GM20431 (cell line): ENCODE measurements around the gene STAM2.
"Not testable (repeated sequence)": the region's sequence is repeated elsewhere in the genome, so short reads cannot be mapped to it uniquely, and the experiment has no call there.

Source experiments
- in situ Hi-C: fragments of 300-500 bp; cut with MseI, MboI; formaldehyde crosslinking; loops from one replicate; pipeline ENCODE4 v1.15.0; 2020; ENCODE audit warnings: low sequenced_read_pairs; ENCODE audit not compliant: unreplicated experiment

STAM2 gene

GRCh38 chr2:152175368-152176112 lies at the start of gene STAM2:
Gene STAM2 (minus strand): TSS chr2:152175763. CDS start chr2:152175642, 121 bp downstream.
- in situ Hi-C loops: loop anchor here (10.0 kb wide), 1 partner anchor 141 kb away; no protein-coding TSS in a partner anchor

- in situ Hi-C loops: no loop called here
Measured at GRCh38 chr2:152223977-152224376, 48.4 kb upstream of the STAM2 start.

- in situ Hi-C loops: no loop called here
Measured at GRCh38 chr2:152222975-152223637, 47.5 kb upstream of the STAM2 start.

- in situ Hi-C loops: no loop called here
Measured at GRCh38 chr2:152221839-152222238, 46.3 kb upstream of the STAM2 start.

GRCh38 chr2:152219077-152219828 lies 43.7 kb upstream of the STAM2 start:
- in situ Hi-C loops: no loop called here

- in situ Hi-C loops: no loop called here
Measured at GRCh38 chr2:152201466-152201830, 25.9 kb upstream of the STAM2 start.

GRCh38 chr2:152200565-152201465 lies 25.3 kb upstream of the STAM2 start:
- in situ Hi-C loops: no loop called here

GRCh38 chr2:152200101-152200500 lies 24.5 kb upstream of the STAM2 start:
- in situ Hi-C loops: no loop called here

GRCh38 chr2:152198499-152198898 lies 22.9 kb upstream of the STAM2 start:
- in situ Hi-C loops: no loop called here

- in situ Hi-C loops: not testable (repeated sequence)
Measured at GRCh38 chr2:152197508-152198284, 22.1 kb upstream of the STAM2 start.

- in situ Hi-C loops: loop anchor here (10.0 kb wide), 1 partner anchor 445 kb away; no protein-coding TSS in a partner anchor
Measured at GRCh38 chr2:152189622-152190495, 14.3 kb upstream of the STAM2 start.

GRCh38 chr2:152186808-152187207 lies 11.2 kb upstream of the STAM2 start:
- in situ Hi-C loops: loop anchor here (10.0 kb wide), 1 partner anchor 448 kb away; no protein-coding TSS in a partner anchor

- in situ Hi-C loops: loop anchor here (10.0 kb wide), 1 partner anchor 449 kb away; no protein-coding TSS in a partner anchor
Measured at GRCh38 chr2:152186262-152186661, 10.7 kb upstream of the STAM2 start.

- in situ Hi-C loops: loop anchor here (10.0 kb wide), 1 partner anchor 451 kb away; no protein-coding TSS in a partner anchor
Measured at GRCh38 chr2:152183401-152184073, 8.0 kb upstream of the STAM2 start.

- in situ Hi-C loops: loop anchor here (10.0 kb wide), 1 partner anchor 143 kb away; no protein-coding TSS in a partner anchor
Measured at GRCh38 chr2:152177667-152178066, 2.1 kb upstream of the STAM2 start.

GRCh38 chr2:152176113-152176714 lies 651 bp upstream of the STAM2 start:
- in situ Hi-C loops: loop anchor here (10.0 kb wide), 1 partner anchor 141 kb away; no protein-coding TSS in a partner anchor

GRCh38 chr2:152175012-152175367 lies 573 bp downstream of the STAM2 start:
- in situ Hi-C loops: loop anchor here (10.0 kb wide), 1 partner anchor 140 kb away; no protein-coding TSS in a partner anchor
